ENCODE results near the gene ITPRIP.

DNA sequence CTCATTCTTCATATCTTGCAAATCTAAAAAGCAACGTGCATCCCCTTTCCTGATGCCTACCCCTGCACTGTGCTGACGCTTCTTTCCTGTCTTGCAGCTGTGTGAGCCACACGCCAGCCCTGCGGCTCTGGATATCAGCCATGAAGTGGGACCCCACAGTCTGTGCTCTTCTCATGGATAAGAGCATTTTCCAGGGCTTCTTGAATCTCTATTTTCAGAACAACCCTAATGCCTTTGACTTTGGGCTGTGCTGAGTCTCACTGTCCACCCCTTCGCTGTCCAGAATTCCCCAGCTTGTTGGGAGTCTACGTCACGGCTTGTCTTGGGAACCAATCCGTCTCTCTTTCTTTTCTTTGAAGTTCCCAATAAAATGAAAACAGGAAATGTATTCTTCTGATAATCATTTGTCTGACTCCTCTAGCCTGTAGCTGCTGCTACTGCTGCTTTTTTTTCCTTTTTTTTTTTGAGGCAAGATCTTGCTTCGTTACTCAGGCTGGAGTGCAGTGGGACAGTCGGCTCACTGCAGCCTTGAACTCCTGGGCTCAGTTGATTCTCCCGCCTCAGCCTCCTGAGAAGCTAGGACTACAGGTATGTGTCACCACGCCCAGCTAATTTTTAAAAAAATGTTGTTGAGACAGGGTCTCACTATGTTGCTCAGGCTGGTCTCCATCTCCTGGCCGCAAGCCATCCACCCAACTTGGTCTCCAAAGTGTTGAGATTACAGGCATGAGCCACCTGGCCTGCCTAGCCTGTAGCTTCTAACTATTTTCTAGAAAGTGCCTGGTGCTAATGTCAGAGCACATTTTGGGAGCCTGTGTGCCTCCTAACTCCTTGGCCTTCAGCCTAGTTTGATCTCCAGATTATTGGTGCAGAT, 39.0 kb downstream of the ITPRIP start:
- TF ChIP-seq, protein P1, sequence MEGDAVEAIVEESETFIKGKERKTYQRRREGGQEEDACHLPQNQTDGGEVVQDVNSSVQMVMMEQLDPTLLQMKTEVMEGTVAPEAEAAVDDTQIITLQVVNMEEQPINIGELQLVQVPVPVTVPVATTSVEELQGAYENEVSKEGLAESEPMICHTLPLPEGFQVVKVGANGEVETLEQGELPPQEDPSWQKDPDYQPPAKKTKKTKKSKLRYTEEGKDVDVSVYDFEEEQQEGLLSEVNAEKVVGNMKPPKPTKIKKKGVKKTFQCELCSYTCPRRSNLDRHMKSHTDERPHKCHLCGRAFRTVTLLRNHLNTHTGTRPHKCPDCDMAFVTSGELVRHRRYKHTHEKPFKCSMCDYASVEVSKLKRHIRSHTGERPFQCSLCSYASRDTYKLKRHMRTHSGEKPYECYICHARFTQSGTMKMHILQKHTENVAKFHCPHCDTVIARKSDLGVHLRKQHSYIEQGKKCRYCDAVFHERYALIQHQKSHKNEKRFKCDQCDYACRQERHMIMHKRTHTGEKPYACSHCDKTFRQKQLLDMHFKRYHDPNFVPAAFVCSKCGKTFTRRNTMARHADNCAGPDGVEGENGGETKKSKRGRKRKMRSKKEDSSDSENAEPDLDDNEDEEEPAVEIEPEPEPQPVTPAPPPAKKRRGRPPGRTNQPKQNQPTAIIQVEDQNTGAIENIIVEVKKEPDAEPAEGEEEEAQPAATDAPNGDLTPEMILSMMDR (IDR thresholded peaks at IDR 0.05) = no peak
- no peak for TF ChIP-seq REST (IDR thresholded peaks at IDR 0.05; ENCODE audit: low read depth, low read length)
- TF ChIP-seq EZH2phosphoT487 (IDR thresholded peaks at IDR 0.05; ENCODE audit: borderline replicate concordance, low read depth) = no peak
- no peak for TF ChIP-seq GABPA (IDR thresholded peaks at IDR 0.05; ENCODE audit: low read depth)
- TF ChIP-seq RAD21 (IDR thresholded peaks at IDR 0.05; ENCODE audit: low read length) = no peak

All from SK-N-SH (cell line).